AML-193 (cell line): Measurements from ENCODE around the gene ITGA5.

Experiments used
- DNase-seq, 2 experiments: peaks; one replicate each; lab custom pipeline; 2025; lab: John Stamatoyannopoulos, UW

ITGA5 gene

DNA sequence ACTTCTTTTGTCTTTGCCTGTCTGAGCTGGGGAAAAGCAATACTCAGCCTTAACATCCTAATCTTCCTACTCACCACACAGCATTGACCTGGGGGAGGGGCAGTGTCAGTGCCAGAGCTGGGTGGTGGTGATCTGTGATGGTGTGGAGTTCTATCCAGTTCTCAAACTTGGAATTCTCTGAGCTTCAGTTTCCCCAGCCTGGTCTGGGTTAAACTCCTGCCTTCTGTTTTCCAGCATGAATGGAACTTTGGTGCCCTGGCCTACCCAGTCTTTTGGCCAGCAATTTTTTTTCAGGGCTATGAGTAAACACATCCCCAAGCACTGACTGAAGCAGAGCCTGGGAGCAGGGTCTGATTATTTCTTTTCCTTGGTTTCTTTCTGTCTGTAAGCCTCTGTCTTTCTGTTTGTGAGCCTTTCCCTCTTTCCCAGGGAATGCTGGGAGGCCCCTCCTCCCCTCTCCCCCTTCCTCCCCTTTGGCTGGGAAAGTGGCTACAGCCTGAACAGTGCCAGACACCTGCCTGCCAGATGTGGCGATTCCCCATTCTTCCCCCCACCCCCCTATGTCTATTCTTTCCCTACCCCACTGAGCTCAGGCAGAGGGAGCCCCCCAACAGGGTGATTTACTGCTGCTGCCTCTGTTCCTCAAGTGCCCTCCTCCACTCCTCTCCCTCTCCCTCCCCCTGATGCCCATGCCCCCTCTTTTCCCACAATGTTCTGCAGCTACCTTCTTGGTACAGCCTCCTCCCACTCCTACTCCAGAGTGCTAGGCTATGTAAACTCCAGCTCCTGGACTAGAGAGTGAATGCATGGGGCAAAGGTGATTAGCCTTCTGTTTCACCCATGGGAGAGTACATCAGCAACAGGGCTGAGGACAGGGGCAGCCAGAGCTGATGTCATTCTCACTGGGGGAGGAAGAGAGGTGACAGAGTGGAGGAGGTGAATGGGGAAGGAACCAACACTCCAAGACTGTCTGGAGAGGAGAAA is 65.9 kb downstream of the ITGA5 start:
- DNase-seq = no peak

DNA sequence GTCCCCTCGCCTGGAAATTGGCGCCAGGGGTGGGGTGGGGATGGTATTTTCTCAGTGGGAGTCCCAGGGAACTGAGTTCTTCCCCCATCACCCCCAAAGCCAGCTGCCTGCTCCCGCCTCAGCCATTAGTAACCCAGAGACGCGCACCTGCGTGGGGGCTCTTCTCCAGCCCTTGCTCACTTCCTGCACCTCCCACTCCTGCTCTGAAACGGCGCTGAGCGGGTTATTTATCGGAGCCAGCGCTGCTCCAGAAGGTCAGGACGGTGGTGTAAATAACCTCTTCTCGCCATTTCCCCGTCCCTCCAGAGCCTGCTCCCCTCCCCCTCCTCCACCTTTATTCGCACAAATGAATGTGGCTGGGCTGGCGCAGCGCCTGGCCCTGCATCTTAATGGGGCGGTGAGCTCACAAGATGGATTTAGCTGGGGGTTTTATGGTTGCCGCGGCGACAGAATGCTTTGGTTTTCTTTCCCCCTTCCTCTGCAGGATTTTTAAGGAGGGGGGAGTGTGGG is 67.0 kb downstream of the ITGA5 start:
- no peak for DNase-seq

DNA sequence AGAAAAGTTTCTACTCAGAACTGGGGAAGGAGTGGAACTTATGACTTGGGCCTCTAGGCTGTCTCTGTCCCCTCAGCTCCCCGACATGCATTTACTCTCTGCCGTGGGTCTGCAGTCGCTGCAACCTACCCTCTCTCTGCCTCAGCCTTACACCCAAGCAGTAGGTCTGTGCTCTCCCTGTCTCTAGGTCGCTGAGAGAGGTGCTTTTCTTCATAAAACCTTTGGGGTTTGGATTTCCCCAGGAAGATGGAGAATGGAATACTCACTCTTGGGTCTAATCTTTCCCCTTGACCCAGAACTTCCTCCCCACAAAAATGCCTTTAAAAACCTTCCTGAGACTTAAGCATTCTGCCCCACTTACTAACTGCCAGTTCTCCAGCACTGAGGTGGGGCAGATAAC is 67.7 kb downstream of the ITGA5 start:
- no peak for DNase-seq

DNA sequence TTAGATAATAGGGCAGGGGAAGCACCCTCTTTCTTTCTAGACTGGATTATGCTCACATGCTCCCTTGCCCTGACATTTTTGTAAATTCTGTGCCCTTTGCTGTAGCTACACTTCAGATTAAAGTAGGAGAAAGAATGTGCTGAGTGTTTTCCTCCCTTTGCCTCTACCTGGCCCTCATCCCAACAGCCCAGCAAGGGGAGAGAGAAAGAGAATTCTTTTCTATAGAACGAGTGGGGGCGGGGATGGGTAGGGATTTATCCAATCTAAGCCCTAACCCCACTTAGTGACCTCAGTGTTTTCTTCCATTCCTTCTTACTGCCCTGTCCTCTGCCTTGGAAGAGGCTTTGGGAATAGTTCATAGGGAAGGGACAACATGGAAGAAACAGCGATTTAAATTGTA is 68.3 kb downstream of the ITGA5 start:
- DNase-seq = no peak

DNA sequence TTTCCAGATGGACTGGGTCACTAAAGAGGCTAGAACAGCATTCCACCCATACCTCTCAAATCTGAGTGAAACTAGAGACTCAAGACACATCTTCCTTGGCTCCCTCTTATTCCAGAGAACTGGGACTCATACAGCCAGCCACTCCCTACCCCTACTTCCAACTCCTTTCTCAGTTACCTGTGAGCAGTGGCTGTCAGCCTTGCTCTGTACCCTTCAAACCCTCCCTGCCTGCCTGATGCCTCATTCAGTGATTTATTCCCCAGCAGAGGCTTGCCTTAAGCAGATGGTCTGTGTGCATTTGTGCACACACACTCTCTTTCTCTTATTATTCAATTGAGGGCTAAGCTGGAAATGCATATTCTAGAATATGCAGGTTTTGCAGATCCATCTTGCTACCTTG is 69.4 kb downstream of the ITGA5 start:
- DNase-seq = no peak

DNA sequence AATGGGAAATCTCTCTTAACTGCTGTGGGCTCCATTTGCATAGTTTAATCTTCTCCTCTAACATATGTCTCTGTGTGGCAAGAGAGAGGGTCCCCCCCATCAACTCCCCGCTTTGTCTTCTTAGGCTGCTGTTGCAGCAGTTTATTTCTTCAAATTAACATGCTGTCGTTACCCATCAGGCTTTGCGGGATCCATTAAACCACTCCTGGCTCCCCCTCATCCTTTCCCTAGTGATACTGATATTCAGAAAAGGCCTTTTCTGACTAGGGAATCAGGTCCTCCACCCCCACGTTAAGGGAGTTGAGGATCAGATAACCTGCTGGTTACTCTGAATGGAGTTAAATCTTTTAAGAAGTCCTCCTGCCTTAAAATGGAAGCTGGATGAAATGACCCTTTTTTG is 70.0 kb downstream of the ITGA5 start:
- no peak for DNase-seq
